Activated gamma-delta T cell treated with anti-CD3 and anti-CD28 coated beads, Interleukin-2, amount 50 U/mL, for 16 hours (primary cell): ENCODE measurements around the gene GOLGA8B.
"Not testable (repeated sequence)": the region's sequence is repeated elsewhere in the genome, so short reads cannot be mapped to it uniquely, and the experiment has no call there.

Source experiments
- DNase-seq: peaks from one replicate; pipeline ENCODE4 v3.0.0-alpha.2; 2020; ENCODE audit warnings: low read depth

The GOLGA8B gene

DNA sequence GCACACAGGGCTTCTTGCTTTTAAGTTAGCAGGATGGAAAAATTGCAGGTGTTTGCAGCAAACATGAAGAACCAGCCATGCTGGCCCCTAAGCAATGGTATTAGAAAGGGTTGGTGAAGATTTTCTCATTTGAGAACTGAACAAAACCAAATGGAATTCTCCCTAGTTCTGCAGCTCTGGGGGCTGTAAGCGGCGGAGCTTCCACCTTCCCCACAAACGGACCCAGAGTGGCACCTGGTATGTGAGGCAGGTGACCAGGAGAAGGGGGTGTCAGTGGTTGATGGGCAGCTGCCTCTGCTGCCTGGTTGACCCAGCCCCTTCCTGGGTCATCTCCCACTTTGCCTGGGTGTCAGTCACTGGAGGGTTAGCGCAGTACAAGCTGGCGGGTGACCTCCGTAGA lies 22.6 kb downstream of the GOLGA8B start:
- DNase-seq, result not testable (repeated sequence)

GRCh38 chr15:34559764-34560163 lies 23.7 kb downstream of the GOLGA8B start:
- DNase-seq, result not testable (repeated sequence)

GRCh38 chr15:34555162-34555561 lies 28.3 kb downstream of the GOLGA8B start:
- DNase-seq, result not testable (repeated sequence)

DNA sequence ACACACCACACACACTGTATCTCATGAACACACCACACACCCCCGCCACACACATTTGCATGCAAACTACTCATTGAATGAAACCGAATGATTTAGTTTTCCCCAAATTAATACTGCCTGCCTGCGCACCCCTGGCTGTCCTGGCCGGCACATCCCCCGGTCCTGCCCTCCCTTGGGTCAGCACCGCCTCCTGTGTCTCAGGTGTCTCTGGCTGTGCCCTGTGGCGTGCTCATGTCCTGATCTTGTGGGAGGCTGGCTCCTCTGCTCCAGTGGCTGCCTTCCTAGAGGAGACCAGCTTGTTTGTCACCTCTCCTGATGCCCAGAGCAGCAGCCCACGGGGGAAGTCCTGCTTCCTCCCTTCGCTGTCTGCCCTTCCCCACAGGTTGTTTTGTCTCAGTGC lies 28.7 kb downstream of the GOLGA8B start:
- not testable (repeated sequence) for DNase-seq

- DNase-seq, result not testable (repeated sequence)
Measured at GRCh38 chr15:34554126-34554525, 29.3 kb downstream of the GOLGA8B start.

DNA sequence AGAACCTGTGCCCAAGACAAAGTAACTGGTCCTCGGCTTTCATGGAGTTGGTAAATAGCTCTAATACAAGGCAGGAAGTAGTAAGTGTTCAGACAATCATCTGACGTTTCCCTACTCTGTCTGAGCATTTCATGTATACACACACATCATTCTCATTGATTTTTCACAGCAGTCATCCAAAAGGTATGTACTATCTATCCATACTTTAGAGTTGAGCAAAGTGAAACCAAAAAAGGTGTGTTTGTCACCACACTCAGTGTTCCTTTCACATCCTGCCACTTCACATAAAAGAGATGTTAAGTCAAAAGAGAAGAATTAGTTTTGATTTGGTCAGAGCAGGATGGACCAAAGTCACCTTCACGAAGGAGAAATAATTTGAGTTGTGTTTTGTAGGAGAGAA lies 33.3 kb downstream of the GOLGA8B start:
- not testable (repeated sequence) for DNase-seq

DNA sequence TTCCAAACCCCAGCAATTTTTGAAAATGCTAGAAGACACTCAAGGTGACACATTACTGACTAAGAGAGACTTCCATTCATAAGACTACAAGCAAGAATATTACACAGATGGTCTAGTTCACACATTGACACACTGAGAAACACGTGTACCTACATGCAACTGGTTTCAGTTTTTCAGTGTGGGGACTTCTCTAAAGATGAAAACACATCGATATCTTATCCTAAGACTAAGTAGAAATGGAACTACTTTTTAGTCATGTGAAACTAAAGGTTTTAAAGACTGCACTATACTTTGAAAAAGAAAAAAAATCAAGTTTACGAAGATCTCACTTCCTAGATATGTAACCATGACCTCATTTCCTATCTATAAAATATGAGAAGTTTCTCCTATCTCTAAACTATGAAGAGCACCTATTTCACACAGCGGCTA lies 34.1 kb downstream of the GOLGA8B start:
- DNase-seq, result not testable (repeated sequence)

DNA sequence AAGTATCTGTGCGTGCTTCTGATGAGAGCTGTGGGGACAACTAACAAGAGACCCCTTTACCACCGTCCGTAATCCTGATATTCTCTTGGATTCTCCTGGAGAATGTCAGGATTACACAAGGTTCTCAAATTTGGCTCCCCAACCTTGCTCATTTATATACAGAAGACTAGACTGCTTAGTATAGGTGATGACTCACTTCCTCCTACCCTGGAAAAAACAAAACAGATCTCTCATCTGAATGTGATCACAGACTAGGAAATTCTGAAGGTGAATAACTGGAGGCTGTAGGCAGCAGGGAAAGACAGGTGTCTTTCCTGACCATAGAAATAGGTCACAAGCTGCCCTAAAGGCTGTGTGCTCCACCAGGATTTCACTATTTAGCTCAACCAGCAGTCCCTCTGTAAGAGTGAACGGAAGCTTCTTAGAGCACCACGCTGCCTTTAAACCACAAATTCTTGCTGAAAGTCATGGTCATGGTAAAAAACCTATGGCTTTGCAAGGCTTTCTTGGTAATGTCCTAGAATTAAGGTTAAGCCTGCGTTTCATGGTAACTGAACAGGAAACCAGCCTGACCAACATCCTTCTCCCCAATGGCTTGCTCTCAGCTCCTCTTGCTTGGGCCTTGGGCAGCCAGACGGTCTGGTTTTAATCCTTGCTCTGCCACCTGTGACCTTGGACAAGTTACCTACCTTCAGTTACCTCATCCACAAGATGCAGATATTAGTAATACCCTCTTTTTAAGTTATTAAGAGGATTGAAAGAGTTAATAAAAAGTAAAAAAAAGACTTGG lies 39.4 kb downstream of the GOLGA8B start:
- DNase-seq, result not testable (repeated sequence)

DNA sequence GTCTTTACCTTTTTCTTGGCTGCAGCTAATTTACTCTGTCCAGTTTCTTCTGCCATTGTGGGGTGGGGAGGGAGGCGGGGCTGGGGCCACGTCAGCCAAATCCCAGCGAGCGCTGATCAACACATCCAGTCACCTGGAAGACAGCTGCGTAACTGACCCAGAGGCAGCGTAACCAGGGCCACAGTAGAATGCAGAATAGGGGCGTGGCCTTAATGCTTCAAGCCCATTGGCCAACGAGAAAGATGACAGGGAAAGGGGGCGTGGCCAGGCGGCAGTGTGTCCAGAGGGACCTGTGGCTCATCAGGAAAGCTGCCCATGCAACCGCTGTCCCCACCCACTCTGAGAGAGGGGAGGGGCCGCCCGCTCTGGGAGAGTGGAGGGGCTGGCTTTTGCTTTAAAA lies 47.6 kb downstream of the GOLGA8B start:
- not testable (repeated sequence) for DNase-seq
